NCI-H2029 treated with DMSO at 0.1 percent for 48 hours (cell line): ENCODE measurements around the gene OSCP1.
A peak's percentile ranks its signal among the peaks of the same experiment; 100 is the strongest.
"Not testable (repeated sequence)": the region's sequence is repeated elsewhere in the genome, so short reads cannot be mapped to it uniquely, and the experiment has no call there.

Experiments
- DNase-seq: peaks from one replicate; lab custom pipeline; 2025; lab: John Stamatoyannopoulos, UW

The OSCP1 gene, protein sequence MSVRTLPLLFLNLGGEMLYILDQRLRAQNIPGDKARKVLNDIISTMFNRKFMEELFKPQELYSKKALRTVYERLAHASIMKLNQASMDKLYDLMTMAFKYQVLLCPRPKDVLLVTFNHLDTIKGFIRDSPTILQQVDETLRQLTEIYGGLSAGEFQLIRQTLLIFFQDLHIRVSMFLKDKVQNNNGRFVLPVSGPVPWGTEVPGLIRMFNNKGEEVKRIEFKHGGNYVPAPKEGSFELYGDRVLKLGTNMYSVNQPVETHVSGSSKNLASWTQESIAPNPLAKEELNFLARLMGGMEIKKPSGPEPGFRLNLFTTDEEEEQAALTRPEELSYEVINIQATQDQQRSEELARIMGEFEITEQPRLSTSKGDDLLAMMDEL

DNA sequence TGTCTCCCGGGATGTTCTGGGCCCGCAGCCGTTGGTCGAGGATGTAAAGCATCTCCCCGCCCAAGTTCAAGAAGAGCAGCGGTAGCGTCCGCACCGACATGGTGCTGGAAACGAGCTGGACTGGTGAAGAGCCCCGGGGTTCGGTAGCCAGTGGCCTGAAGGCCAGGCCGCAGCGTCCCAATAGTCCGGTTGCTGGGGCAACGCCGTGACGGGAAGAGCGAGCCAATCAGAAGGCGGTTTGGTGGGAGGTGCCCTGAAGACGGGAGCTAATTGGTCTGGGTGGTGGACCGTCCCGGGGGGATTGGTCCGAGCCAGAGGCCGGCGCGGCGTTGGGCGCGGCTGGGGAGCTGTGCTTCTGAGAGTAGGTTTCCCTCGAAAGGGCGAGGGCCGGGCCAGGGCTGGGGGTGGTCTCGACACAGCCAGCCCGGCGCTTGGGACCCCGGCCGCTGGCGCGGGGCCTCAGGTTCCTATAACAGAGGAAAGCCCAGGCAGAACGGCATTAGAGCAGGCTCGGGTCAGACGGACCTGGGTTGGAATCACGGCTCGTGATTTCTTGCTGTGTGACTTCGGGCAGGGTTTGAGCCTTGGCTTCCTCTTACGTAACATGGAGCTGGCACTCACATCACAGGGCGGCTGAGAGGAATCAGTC, at the start of gene OSCP1:
OSCP1 (minus strand) TSS at position 182 of the 649 bp plus-strand sequence; CDS start at position 100, 82 bp downstream.
- DNase-seq = peak; percentile 100

DNA sequence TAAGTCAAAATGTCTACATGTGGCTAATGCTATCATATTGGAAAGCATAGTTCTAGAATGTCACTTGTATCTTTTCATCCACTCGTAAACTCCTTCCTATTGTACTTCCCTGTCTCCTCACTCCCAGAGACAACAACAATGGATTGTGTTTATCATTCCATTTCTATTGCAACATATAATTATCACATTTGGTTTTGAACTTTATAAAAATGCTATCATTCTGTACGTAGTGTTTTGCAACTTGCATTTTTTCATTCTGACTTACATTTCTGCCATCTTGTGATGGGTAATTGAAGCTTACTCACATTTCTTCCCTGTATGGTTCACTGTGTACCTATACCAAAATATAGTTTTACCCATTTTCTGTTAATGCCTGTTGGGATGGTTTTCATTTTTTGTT, 47.0 kb upstream of the OSCP1 start:
- DNase-seq = no peak

DNA sequence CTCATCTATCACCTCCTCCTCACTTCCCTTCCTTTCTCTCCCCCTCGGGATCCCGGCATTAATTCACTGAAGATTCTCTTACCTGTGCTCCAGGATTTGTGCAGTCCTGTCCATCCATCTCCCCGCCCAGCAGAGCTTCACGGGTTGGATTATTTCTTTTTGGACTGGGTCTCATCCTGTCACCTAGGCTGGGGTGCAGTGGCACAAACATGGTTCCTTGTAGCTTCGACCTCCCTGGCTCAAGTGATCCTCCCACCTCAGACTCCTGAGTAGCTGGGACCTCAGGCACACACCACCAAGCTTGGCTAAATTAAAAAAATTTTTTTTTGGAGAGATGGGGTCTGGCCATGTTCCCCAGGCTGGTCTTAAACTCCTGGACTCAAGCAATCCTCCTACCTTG, 44.7 kb upstream of the OSCP1 start:
- no peak for DNase-seq

DNA sequence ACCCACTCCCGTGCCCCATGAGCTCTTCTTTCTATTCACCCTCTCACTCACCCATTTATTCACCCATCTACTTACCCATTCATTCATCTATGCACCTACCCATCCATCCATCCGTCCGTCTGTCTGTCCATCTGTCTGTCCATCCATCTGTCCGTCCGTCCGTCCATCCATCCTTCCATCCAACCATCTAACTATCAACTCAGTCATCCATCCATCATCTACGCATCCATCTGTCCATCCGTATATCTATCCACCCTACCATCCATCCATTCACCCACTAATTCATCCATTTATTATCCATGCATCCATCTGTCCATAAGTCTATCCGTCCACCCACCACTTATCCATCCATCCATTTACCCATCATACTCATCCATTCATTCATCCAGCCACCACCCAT, 43.3 kb upstream of the OSCP1 start:
- no peak for DNase-seq

DNA sequence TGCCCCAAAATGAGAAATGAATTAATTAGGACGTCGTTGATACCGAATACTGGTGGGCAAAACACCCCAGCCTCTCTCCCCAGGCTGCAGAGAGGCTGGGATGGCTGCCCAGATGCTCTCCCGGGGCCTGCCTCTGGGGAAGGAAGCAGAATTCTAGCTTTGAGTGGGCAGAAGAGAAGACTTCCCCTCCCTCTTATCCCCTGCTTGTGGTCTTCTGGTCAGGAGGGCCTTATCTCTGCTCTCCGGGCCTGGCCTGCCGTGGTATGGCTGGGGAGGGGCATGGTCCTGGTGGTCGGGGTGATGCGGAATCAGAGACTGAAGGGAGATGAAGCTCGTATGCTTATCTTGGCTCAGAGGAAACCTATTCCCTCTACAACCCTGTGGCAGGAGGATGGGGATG, 42.2 kb upstream of the OSCP1 start:
- no peak for DNase-seq

DNA sequence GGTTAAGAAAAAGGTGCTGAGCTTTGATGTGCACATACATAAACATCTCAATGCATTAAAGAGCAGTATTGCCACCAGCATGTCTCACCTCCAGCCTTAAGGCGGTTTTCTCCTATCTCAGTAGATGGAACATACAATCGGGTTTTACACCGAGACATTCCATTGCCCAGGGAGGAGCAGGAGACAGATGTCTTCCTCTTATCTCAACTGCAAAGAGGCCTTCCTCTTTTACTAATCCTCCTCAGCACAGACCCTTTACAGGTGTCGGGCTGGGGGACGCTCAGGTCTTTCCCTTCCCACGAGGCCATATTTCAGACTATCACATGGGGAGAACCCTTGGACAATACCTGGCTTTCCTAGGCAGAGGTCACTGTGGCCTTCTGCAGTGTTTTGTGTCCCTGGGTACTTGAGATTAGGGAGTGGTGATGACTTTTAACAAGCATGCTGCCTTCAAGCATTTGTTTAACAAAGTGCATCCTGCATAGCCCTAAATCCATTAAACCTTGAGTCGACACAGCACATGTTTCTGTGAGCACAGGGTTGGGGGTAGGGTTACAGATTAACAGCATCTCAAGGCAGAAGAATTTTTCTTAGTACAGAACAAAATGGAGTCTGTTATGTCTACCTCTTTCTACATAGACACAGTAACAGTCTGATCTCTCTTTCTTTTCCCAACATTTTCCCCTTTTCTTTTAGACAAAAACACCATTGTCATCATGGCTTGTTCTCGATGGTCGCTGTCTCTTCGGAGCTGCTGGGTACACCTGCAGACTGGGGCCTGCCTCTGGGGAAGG, 39.2 kb upstream of the OSCP1 start:
- not testable (repeated sequence) for DNase-seq

DNA sequence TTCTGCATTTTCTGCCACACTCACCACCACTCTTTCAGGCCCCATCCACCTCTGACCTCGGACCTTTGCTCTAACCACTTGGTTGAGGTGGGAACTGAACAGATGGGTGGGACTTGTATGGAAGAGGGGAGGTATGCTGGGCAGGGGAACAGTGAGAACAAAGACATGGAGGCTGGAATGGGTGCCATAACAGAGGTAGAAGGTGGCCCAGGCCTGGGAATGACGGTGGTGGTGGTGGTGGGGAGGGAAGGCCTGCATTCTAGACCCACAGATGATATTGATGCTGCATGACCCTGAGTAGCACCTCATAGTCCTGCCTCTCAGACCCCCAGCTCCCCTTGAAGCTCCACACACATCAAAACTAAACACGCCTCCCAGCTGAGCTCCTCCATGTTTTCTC, 37.7 kb upstream of the OSCP1 start:
- no peak for DNase-seq

DNA sequence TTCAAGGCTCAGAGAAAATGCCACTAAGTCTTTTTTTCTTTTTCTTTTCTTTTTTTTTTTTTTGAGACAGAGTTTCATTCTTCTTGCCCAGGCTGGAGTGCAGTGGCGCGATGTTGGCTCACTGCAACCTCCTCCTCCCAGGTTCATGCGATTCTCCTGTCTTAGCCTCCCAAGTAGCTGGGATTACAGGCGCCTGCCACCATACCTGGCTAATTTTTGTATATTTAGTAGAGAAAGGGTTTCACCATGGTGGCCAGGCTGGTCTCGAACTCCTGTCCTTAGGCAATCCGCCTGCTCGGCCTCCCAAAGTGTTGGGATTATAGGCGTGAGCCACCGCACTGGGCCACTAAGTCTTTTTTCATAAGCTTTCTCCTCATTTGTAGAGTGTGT, 37.1 kb upstream of the OSCP1 start:
- not testable (repeated sequence) for DNase-seq

DNA sequence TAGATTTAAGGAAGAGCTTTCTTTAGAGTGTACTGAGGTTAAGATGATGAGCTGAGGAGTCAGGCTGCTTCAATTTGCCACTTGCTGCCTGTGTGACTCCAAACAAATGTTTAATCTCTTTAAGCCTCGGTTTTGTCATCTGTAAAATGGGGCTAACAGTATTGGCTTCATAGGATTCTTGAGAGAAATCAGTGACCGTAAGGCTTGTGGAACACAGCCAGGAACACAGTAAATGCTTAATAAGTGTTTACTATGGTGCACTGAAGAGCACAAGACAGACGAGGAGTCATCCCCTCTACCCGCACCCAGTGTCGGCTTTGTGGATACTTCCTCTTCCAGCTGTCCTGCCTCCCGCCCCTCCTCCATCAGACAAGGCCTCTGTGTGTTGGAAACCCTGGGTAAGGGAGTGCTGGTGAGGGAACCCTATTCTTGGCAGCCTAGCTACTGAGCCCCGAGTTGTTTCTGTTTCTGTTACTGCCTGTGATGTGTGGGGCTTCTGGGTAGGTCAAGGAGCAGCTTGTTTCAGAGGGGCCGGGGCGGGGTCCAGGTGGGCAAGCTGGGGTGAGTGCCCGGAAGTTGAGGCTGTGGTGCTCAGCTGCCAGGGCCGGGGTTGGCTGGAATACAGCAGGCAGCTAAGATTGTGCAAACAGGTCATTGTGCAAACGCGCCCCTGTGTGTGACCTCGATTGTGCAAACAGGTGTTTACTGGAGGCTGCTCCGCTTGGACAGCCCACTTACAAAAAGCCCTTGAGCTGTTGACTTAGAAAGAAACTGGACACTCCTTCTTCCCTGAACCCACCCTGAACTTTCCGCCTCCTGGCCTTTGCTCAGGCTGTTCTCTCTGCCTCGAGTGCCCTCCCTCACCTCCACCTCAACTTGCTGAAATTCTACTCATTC, 36.4 kb upstream of the OSCP1 start:
- DNase-seq = peak; percentile 100

DNA sequence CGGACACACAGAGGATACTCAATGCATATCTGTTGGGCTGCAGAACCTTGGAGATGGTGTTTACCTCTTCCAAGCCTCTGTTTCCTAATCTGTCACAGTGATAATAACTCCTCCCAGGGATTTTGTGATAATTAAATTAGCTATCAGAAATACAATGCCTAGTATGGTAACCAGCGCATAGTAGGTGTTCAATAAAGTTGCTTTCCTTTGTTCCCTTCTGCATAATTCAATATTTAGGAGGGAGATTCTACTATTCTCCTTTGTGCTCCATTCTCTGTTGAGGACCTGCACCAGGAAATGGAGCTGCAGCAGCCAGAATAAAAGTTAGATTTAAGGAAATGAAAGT, 35.8 kb upstream of the OSCP1 start:
- DNase-seq = no peak

DNA sequence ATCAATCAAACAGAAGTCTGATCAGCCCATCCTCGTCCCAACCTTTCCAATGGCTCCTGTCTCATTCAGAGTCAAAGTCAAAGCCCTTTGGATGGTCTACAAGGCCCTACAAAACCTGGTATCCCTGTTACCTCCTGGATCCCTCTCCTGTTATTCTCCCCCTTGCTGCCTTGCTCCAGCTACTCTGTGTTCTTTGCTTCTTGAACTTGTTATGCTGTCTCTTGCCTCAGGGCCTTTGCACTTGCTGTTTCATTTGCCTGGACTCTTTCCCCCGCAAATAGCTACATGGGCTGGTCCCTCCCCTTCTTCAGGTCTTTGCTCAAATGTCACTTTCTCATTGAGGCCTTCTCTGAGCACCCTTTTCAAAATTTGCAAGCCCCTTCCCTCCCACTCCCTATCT, 33.8 kb upstream of the OSCP1 start:
- DNase-seq = no peak

DNA sequence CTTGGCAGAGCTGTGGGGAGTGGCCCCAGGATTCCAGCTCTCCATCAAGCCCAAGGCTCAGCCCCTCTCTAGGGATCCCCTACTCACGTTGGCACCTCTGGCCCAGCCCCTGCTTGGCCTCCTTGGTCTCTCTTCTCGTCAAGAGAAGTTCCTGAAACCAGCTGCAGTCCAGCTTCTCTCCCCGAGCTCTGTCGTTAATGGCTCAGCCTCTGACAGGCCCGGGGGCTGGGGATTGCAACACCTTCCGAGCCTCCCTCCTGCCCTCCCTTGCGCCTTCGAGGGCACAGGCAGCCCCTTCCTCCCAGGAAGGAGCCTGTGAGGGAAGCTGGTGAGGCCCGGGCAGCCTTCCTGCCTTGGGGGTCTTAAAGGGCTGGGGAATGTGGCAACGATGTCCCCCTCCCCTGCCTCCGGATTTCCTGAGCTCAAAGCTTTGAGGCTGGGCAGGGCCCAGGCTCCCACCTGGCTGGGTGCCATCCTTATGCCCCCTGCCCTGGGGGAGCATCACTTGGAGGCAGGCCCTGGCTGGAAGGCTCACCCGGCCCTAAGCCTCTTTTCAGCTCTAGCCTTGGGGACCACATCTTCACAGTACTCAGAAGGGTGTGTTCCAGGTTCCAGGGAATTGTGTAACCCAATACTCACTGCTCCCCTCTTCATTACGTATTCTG, 32.6 kb upstream of the OSCP1 start, which contains the start of gene CSF3R:
CSF3R (minus strand) TSS at position 190 of the 665 bp plus-strand sequence. CDS start 3,417 bp downstream, outside the sequence.
- DNase-seq = no peak

DNA sequence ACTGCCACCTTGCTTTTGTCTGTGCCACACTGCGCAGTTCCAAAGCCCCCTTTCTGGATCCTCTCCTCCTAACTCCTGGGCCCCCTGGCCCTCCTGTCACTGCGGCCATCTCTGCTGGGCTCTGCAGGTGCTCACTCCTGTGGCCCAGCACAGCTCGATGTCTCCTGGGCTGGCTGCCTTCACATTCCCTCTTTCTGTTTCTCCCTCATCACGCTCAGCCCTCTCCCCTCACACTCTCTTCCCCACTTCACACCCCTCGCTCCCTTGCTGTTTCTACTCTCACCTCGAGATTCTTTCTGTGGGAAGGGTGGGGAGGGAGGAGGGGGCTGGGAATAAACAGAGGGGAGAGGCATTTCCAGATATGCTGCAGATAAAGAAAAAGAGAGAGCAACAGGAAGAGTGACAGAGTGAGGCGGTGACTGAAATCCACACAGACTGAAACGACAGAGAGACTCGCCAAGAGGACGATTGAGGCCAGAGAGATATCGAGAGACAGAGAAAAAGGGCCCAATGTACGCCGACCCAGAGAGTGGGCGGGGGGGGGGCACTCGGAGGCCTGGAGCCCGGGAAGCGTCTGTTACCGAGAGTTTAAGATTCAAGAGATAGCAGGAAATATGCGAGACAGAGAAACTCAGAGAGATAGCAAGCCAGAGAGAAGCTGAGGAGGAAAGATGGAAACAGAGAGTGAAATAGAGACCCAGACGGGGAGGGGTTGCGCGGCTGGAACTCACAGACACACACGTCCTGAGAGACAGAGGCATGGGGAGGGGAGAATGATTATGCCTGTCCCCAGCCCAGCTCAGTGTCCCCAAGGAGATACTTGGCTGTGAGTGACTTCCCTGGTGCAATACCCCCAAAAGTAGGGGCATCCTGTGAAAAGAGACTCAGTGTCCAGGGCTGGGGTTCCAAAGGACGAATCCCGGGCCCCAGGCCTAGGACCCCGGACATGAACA, 31.8 kb upstream of the OSCP1 start:
- DNase-seq = no peak

DNA sequence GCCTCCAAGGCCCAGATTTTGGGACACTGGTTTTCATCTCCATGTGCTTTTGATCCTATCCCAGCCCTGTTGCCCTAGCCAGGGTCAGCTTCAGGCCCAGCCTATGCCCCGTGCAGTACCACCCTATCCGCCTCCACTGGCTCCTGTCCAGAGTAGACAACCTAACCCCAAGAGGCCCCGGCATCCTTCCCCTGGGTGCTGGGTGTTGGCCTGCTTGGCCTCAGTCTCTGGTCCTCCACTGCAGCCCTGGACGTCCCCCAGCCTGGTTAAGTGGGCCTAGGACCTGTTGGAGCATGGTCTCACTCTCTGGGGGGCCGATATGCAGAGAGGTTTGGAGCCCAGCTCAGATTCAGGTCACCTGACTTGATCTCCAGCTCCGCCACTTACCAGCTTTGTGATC, 30.8 kb upstream of the OSCP1 start:
- DNase-seq = no peak

DNA sequence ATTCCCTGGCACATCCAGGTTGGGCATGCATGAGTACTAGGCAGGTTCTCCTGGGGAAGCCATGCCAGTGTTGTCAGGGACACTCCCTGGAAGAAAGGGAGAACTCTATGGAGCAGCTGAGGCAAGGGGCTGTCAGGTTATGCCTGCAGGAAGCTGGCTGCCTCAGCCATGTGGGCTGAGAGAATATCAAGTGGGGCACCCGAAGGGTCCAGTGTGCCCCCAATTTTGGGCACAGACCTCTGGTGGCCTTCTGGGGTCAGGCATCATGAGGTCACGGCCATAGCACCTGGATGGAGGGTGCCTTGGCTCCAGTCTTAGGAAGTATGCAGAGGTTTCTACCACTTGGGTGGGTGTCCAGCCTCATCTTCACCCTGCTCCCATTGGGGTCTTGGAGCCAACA, 29.9 kb upstream of the OSCP1 start:
- no peak for DNase-seq

DNA sequence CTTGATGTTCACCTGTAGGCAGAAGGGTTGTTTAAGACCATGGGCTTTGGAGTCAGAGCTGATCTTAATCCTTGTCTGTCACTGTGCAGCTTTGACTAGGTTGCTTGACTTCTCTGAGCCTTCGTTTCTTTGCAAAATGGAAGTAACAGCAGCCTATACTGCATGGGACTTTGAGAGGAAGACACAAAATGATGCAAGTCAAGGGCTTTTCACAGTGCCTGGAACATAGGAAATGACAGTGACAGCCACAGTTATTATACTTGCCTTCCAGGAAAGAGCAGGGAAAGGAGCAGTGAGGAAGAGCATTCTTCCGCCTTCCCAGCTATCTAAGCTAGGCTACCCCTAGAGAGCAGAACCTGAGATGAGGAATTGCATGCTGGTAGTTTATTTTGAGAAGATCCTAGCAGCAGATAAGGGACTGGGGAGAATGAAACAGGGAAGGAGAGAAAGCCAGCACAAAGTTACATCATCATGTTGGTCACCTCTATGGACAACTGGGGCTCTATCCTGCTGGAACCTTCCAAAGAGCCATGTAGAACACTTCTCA, 29.3 kb upstream of the OSCP1 start:
- no peak for DNase-seq

DNA sequence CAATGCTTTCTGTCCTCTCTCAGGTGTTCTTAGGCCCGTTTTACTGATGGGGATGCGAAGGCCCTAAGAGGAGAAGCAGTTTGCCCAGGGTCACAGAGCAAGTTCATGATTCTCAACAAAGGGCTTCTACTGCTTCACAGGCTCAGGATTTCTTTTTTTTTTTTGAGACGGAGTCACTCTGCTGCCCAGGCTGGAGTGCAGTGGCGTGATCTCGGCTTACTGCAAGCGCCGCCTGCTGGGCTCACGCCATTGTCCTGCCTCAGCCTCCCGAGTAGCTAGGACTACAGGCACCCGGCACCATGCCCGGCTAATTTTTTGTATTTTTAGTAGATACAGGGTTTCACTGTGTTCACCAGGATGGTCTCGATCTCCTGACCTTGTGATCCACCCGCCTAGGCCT, 27.4 kb upstream of the OSCP1 start:
- not testable (repeated sequence) for DNase-seq

DNA sequence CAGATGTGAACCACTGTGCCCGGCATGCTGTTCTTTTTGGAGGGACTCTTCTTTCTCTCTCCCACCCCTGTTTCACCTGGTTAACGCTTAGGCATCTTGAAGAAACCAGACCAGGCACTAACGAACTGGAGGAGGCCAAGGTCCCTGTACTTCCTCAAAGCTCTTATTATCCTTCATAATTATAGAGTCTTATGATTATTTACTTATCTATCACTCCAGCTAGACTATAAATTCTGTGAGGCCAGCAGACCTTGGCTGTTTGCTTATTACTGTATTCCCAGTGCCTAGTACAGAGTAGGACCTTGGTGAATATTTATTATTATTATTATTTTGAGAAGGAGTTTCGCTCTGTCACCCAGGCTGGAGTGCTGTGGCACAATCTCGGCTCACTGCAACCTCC, 26.7 kb upstream of the OSCP1 start:
- DNase-seq = no peak

DNA sequence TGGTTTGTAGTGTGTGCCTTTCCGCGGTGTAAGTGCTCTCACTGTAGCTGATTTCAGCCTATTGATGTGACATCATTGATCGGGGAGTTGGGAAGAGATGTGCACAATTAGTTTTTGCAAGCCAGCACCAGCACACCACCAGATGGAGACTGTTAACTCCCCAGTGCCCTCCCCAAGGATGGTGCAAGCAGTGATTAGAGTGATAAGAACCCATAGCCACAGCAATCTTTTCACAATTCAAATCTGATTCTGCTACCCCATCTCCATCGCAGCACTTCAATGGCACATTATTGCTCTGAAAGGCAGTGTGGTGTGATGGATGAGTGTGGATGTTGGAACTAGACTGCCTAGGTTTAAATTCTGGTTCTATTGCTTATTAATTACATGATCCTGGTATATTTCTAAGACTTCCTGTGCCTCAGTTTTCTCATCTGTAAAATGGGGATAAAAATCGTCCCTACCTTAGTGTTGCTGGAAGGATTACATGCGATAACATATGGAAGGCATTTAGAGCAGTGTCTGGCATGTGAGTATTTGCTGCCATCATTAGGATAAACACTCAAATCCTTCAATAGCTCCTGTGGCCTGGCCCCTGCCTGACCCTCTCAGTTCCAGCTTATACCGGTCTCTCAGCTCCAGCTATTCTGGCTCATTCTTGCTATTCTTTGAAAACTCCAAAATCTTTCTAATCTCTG, 25.8 kb upstream of the OSCP1 start:
- DNase-seq = peak; percentile 87
